HepG2 (cell line): Measurements from ENCODE around the gene ASF1B. TPM values are rescaled to one million over a fixed set of nuclear protein-coding genes. Genes with fewer than 3 reads are reported as not detected.

Source experiments
- ATAC-seq: fragments of 200-7000 bp; cut with Tn5 transposase; 3 replicates; pipeline ENCODE4 v1.9.1; 2020; ENCODE audit warnings: mild to moderate bottlenecking, moderate library complexity
- BruUV-seq: library from RNA; stranded (reverse); fragments of 400-500 nt; replicated peaks from 2 replicates; lab custom pipeline; 2021; lab: Mats Ljungman, UMichigan
- CTCF ChIA-PET: fragments of 300-600 bp; formaldehyde crosslinking; extraction: SDS; loops from one replicate; lab custom pipeline; 2021; ENCODE audit warnings: low total read pairs, inconsistent platforms, low intra/inter-chr PET ratio; lab: Yijun Ruan, JAX
- POLR2A ChIA-PET: fragments of 350-600 bp; sonication (Branson Sonifier 250); formaldehyde crosslinking; loops from one replicate; lab custom pipeline; 2020; ENCODE audit warnings: antibody characterized with exemption, inconsistent platforms; lab: Yijun Ruan, JAX
- DNase-seq: peaks from one replicate; pipeline ENCODE4 v3.0.0-alpha.2; 2015; ENCODE audit warnings: low spot score
- FAIRE-seq: peaks from 3 replicates; lab custom pipeline; 2011; peaks lifted over from hg19 to GRCh38; lab: Jason Lieb, UNC
- H2AFZ ChIP-seq: one replicate; pipeline ENCODE4 v1.6.1; 2011; ENCODE audit warnings: low read length, inconsistent platforms
- H3K27ac ChIP-seq: fragments of 300-600 bp; 3 replicates; pipeline ENCODE4 v1.8.0; 2011; ENCODE audit warnings: mixed run types, mild to moderate bottlenecking, mixed read lengths, low read length, inconsistent platforms; ENCODE audit not compliant: insufficient read depth; ENCODE audit errors: extremely low read length
- H3K27me3 ChIP-seq, 2 experiments: fragments of 200-600 bp in 1 of 2; 2 replicates in 1 of 2; 3 replicates in 1 of 2; pipeline versions ENCODE4 v1.6.0 to v1.8.0; 2011; ENCODE audit warnings: low read length in 2 of 2, mild to moderate bottlenecking in 2 of 2, moderate library complexity in 2 of 2, inconsistent platforms in 1 of 2; ENCODE audit not compliant: insufficient read depth in 2 of 2, control insufficient read depth in 1 of 2
- H3K36me3 ChIP-seq, 2 experiments: fragments of 200-600 bp in 1 of 2; replicated peaks in 1 of 2; 2 replicates in 1 of 2; 3 replicates in 1 of 2; pipeline versions ENCODE4 v1.5.1 to v1.8.0; 2011; ENCODE audit warnings: low read length in 2 of 2, inconsistent platforms in 1 of 2; ENCODE audit not compliant: insufficient read depth in 2 of 2, control insufficient read depth in 1 of 2
- H3K4me1 ChIP-seq: 2 replicates; pipeline ENCODE4 v1.5.1; 2012; ENCODE audit warnings: low read length, inconsistent platforms; ENCODE audit not compliant: insufficient read depth
- H3K4me2 ChIP-seq: 2 replicates; pipeline ENCODE4 v1.6.0; 2011; ENCODE audit warnings: low read depth, low read length, inconsistent platforms
- H3K4me3 ChIP-seq, 3 experiments: fragments of 200-600 bp in 1 of 3; sonication (generic), shearing (Covaris generic) in 1 of 3; replicated peaks in 1 of 3; 2 replicates each; pipeline ENCODE4 v1.5.1; 2011 to 2016; ENCODE audit warnings: low read length in 3 of 3, inconsistent platforms in 2 of 3, low read depth in 2 of 3, mild to moderate bottlenecking in 2 of 3, control low read depth in 1 of 3, mixed read lengths in 1 of 3; ENCODE audit not compliant: insufficient read depth in 1 of 3
- H3K79me2 ChIP-seq: one replicate; pipeline ENCODE4 v1.6.1; 2011; ENCODE audit warnings: low read length, inconsistent platforms; ENCODE audit not compliant: insufficient read depth
- H3K9ac ChIP-seq: 2 replicates; pipeline ENCODE4 v1.6.0; 2011; ENCODE audit warnings: mild to moderate bottlenecking, low read depth, low read length, inconsistent platforms; ENCODE audit not compliant: insufficient read depth
- H3K9me3 ChIP-seq: 2 replicates; pipeline ENCODE4 v1.5.1; 2012; ENCODE audit warnings: mild to moderate bottlenecking, low read length
- H4K20me1 ChIP-seq: 2 replicates; pipeline ENCODE4 v1.6.0; 2011; ENCODE audit warnings: inconsistent platforms, mild to moderate bottlenecking, low read length, moderate library complexity; ENCODE audit not compliant: insufficient read depth
- CENPX ChIP-seq: sonication (generic); formaldehyde crosslinking; IDR thresholded peaks from 2 replicates; pipeline ENCODE4 v1.9.0; 2021; ENCODE audit warnings: mild to moderate bottlenecking, missing genetic modification reagents, moderate library complexity
- CREBL2 ChIP-seq: sonication (generic); formaldehyde crosslinking; IDR thresholded peaks from 2 replicates; pipeline ENCODE4 v1.8.1; 2023; ENCODE audit warnings: missing genetic modification reagents, mild to moderate bottlenecking, borderline replicate concordance
- DZIP1 ChIP-seq: sonication (generic); formaldehyde crosslinking; IDR thresholded peaks from 2 replicates; pipeline ENCODE4 v1.5.0; 2020; ENCODE audit warnings: mild to moderate bottlenecking, missing genetic modification reagents
- FOSL2 ChIP-seq: sonication (generic); formaldehyde crosslinking; IDR thresholded peaks from 2 replicates; pipeline ENCODE4 v1.4.0; 2020; ENCODE audit warnings: missing genetic modification reagents
- HIVEP1 ChIP-seq: sonication (generic); formaldehyde crosslinking; IDR thresholded peaks from 2 replicates; pipeline ENCODE4 v1.4.0; 2020; ENCODE audit warnings: mild to moderate bottlenecking, missing genetic modification reagents
- MAX ChIP-seq: IDR thresholded peaks from 2 replicates; pipeline ENCODE4 v1.6.1; 2012; ENCODE audit warnings: inconsistent platforms
- SNAPC2 ChIP-seq: sonication (generic); formaldehyde crosslinking; IDR thresholded peaks from 2 replicates; pipeline ENCODE4 v1.8.1; 2022; ENCODE audit warnings: mild to moderate bottlenecking, missing genetic modification reagents
- SOX6 ChIP-seq, 2 experiments: fragments of 450-650 bp in 1 of 2; sonication (generic) in 1 of 2; formaldehyde crosslinking in 1 of 2; IDR thresholded peaks; 2 replicates each; pipeline versions ENCODE4 v1.4.0 to v1.6.1; 2017 to 2020; ENCODE audit warnings: antibody characterized with exemption in 1 of 2, mild to moderate bottlenecking in 1 of 2, missing genetic modification reagents in 1 of 2
- SUZ12 ChIP-seq: fragments of 150-350 bp; IDR thresholded peaks from 2 replicates; pipeline ENCODE4 v1.6.1; 2014; ENCODE audit warnings: low read depth, low read length
- TGIF2 ChIP-seq: IDR thresholded peaks from 2 replicates; pipeline ENCODE4 v1.6.1; 2016; ENCODE audit warnings: control low read depth, missing compliant biosample characterization
- THAP9 ChIP-seq: sonication (generic); formaldehyde crosslinking; IDR thresholded peaks from 2 replicates; pipeline ENCODE4; 2020; ENCODE audit warnings: missing genetic modification reagents, mild to moderate bottlenecking, borderline replicate concordance
- TRIM22 ChIP-seq: fragments of 450-650 bp; IDR thresholded peaks from 2 replicates; pipeline ENCODE4 v1.6.1; 2017
- ZC3H13 ChIP-seq: sonication (generic); formaldehyde crosslinking; IDR thresholded peaks from 2 replicates; pipeline ENCODE4 v1.8.1; 2023; ENCODE audit warnings: mild to moderate bottlenecking, missing genetic modification reagents, moderate library complexity
- ZNF121 ChIP-seq: sonication (generic); formaldehyde crosslinking; IDR thresholded peaks from 2 replicates; pipeline ENCODE4 v1.5.0; 2020; ENCODE audit warnings: mild to moderate bottlenecking, missing genetic modification reagents
- ZNF17 ChIP-seq: sonication (generic); formaldehyde crosslinking; IDR thresholded peaks from 2 replicates; pipeline ENCODE4 v1.5.0; 2020; ENCODE audit warnings: mild to moderate bottlenecking, missing genetic modification reagents
- ZNF253 ChIP-seq: sonication (generic); formaldehyde crosslinking; IDR thresholded peaks from 2 replicates; pipeline ENCODE4 v1.8.0; 2022; ENCODE audit warnings: mild to moderate bottlenecking, missing genetic modification reagents, borderline replicate concordance
- ZNF350 ChIP-seq: sonication (generic); formaldehyde crosslinking; IDR thresholded peaks from 2 replicates; pipeline ENCODE4 v1.4.0; 2020; ENCODE audit warnings: mild to moderate bottlenecking, low read depth, missing genetic modification reagents, borderline replicate concordance
- ZNF780A ChIP-seq: sonication (generic); formaldehyde crosslinking; IDR thresholded peaks from 2 replicates; pipeline ENCODE4 v1.8.0; 2022; ENCODE audit warnings: mild to moderate bottlenecking, missing genetic modification reagents, moderate library complexity
- ZSCAN31 ChIP-seq: sonication (generic); formaldehyde crosslinking; IDR thresholded peaks from 2 replicates; pipeline ENCODE4 v1.5.0; 2020; ENCODE audit warnings: low read depth, mild to moderate bottlenecking, missing genetic modification reagents
- WGBS: methylation state at CpG from one replicate; pipeline ENCODE4 v1.1.6; 2017; ENCODE audit warnings: low lambda C conversion rate; 5-methylcytosine and 5-hydroxymethylcytosine counted together
- in situ Hi-C: cut with HindIII; loops from 2 replicates; pipeline ENCODE4 v1.10.0; 2017; ENCODE audit warnings: low pct_unique_long_range_greater_than_20kb; ENCODE audit not compliant: extremely low pct_ligation_motif_present
- intact Hi-C: fragments of 100-400 bp; cut with micrococcal nuclease; formaldehyde crosslinking; loops from one replicate; pipeline ENCODE4 v1.10.0; 2022; ENCODE audit not compliant: unreplicated experiment
- polyA plus RNA-seq, 8 experiments: library from polyadenylated mRNA; depleted of rRNA in 3 of 8; stranded (reverse) in 7 of 8; unstranded in 1 of 8; fragments of >200 nt; fragmentation: Illumina TruSeq in 4 of 8; extraction: Trizol in 4 of 8; gene quantifications; 2 replicates each; pipeline versions ENCODE4 v1.2.1 to v1.2.3, GENCODE V29; 2011 to 2016; ENCODE audit warnings: low read depth in 4 of 8, missing spikeins in 1 of 8, mixed read lengths in 1 of 8; ENCODE audit not compliant: insufficient read depth in 1 of 8
- total RNA-seq, 5 experiments: library from RNA; depleted of rRNA; stranded (reverse); fragments of >200 nt; fragmentation: Illumina TruSeq; extraction: Trizol; gene quantifications; 2 replicates each; pipeline ENCODE4 v1.2.3, GENCODE V29; 2016; ENCODE audit warnings: low read depth in 1 of 5

Gene ASF1B
- total and polyA plus RNA-seq, 2 of the 13 experiments (the other 11 are each of a cell fraction or from before 2014, with no cell fraction given), result 18.2 to 24.8 TPM

GRCh38 chr19:14105680-14106079, 30.7 kb downstream of the ASF1B start:
- WGBS, result 96% methylated on average over 8 of the region's 8 CpGs
- Histone ChIP-seq H3K27ac (no peak overlapping the region), H3K4me3 (no peak overlapping the region), H3K9ac (no peak overlapping the region), H3K4me1 (peaks cover 3% of the 10 kb centered on the region), H2AFZ (no peak overlapping the region), H3K79me2 (no peaks in the 10 kb centered on the region), H3K9me3 (no peaks in the 10 kb centered on the region), H4K20me1 (no peaks in the 10 kb centered on the region), H3K27me3 (no peaks in the 10 kb centered on the region), H3K36me3 (peaks cover 7 to 18% of the 10 kb centered on the region in 2 experiments), H3K4me2 (no peak overlapping the region)
- DNase-seq, result no peak
- TF ChIP-seq CREBL2 (CRISPR knock-in tag), result no peak
- no peak for TF ChIP-seq ZNF253
- no peak for TF ChIP-seq CENPX
- no peak for TF ChIP-seq DZIP1 (CRISPR knock-in tag)
- no peak for TF ChIP-seq HIVEP1
- TF ChIP-seq FOSL2, result no peak
- TF ChIP-seq ZNF780A (CRISPR knock-in tag), result no peak
- TF ChIP-seq MAX, result no peak
- TF ChIP-seq SNAPC2 (CRISPR knock-in tag), result no peak
- no peak for TF ChIP-seq ZNF350
- TF ChIP-seq THAP9 (CRISPR knock-in tag), result no peak
- TF ChIP-seq ZNF17, result no peak
- no peak for TF ChIP-seq SUZ12
- no peak for TF ChIP-seq SOX6 (IDR thresholded peaks at IDR 0.05)
- TF ChIP-seq SOX6 (CRISPR knock-in tag; IDR thresholded peaks at IDR 0.05), result no peak
- no peak for TF ChIP-seq TRIM22
- TF ChIP-seq ZC3H13 (CRISPR knock-in tag), result no peak
- TF ChIP-seq ZNF121 (CRISPR knock-in tag), result no peak
- no peak for TF ChIP-seq ZSCAN31 (CRISPR knock-in tag)
- TF ChIP-seq TGIF2 (CRISPR knock-in tag), result no peak
- intact Hi-C loops, result no loop called here
- ATAC-seq, result no peak
- POLR2A ChIA-PET, result no interaction called here
- no peak for FAIRE-seq
- CTCF ChIA-PET, result no interaction called here
- BruUV-seq, result no TSS peak
- in situ Hi-C loops, result no loop called here
